GM18870 (cell line): ENCODE measurements around the gene RASL11B.
"Not testable (repeated sequence)": the region's sequence is repeated elsewhere in the genome, so short reads cannot be mapped to it uniquely, and the experiment has no call there.

Experiments
- ATAC-seq: cut with Tn5 transposase; IDR thresholded peaks from one replicate; pipeline ENCODE4 v1.9.1; 2021; ENCODE audit warnings: moderate library complexity; ENCODE audit not compliant: unreplicated experiment

The RASL11B gene

GRCh38 chr4:52861879-52862616 is at the start of gene RASL11B:
Gene RASL11B, plus strand, starts transcription at chr4:52862317. Its CDS starts 191 bp downstream, at chr4:52862508.
- peak; percentile 81 for ATAC-seq

- ATAC-seq: no peak
These were observed 48.6 kb upstream of the RASL11B start for GRCh38 chr4:52813546-52813945.

GRCh38 chr4:52822583-52822971 is 39.5 kb upstream of the RASL11B start:
- ATAC-seq: no peak

- ATAC-seq: no peak
These were observed 39.0 kb upstream of the RASL11B start for GRCh38 chr4:52822972-52823701.

GRCh38 chr4:52823702-52824092 is 38.4 kb upstream of the RASL11B start:
- no peak for ATAC-seq

- no peak for ATAC-seq
These were observed 37.9 kb upstream of the RASL11B start for GRCh38 chr4:52824270-52824602.

- ATAC-seq: no peak
These were observed 37.3 kb upstream of the RASL11B start for GRCh38 chr4:52824603-52825459.

GRCh38 chr4:52825460-52826090 is 36.5 kb upstream of the RASL11B start:
- ATAC-seq: no peak

GRCh38 chr4:52833941-52834525 is 28.1 kb upstream of the RASL11B start:
- ATAC-seq: no peak

GRCh38 chr4:52834641-52835456 is 27.3 kb upstream of the RASL11B start:
- ATAC-seq: not testable (repeated sequence)

GRCh38 chr4:52836120-52836519 is 26.0 kb upstream of the RASL11B start:
- ATAC-seq: no peak

GRCh38 chr4:52836678-52837077 is 25.4 kb upstream of the RASL11B start:
- no peak for ATAC-seq

GRCh38 chr4:52837716-52838558 is 24.2 kb upstream of the RASL11B start:
- no peak for ATAC-seq

GRCh38 chr4:52838729-52839586 is 23.2 kb upstream of the RASL11B start:
- ATAC-seq: no peak

GRCh38 chr4:52840531-52841370 is 21.4 kb upstream of the RASL11B start:
- no peak for ATAC-seq

- ATAC-seq: no peak
These were observed 20.2 kb upstream of the RASL11B start for GRCh38 chr4:52841682-52842456.
